GM23338 (cell line): ENCODE results near the gene MPP4.

ENCODE experiments used
- POLR2AphosphoS5 ChIP-seq: IDR thresholded peaks from 2 replicates; pipeline ENCODE4 v1.6.1; 2016; ENCODE audit warnings: antibody characterized with exemption, low read depth
- ZNF114 ChIP-seq: fragments of 250-450 bp; sonication (Bioruptor Pico); IDR thresholded peaks from 2 replicates; pipeline ENCODE4 v1.5.0; 2020; ENCODE audit warnings: mild to moderate bottlenecking, moderate library complexity
- TF ChIP-seq, protein P1 (sequence below), 2 experiments: fragments of 200-600 bp in 1 of 2; sonication (generic) in 1 of 2; conservative IDR thresholded peaks; 2 replicates each; pipeline versions ENCODE4 v1.5.1 to v1.6.1; 2016 to 2017; ENCODE audit warnings: antibody characterized with exemption in 2 of 2, low read depth in 2 of 2, mild to moderate bottlenecking in 2 of 2, moderate library complexity in 1 of 2
- TF ChIP-seq, protein P2 (sequence below): IDR thresholded peaks from one replicate; pipeline ENCODE4 v1.6.1; 2018; ENCODE audit warnings: antibody characterized with exemption; ENCODE audit not compliant: unreplicated experiment

- TF ChIP-seq, protein P1, sequence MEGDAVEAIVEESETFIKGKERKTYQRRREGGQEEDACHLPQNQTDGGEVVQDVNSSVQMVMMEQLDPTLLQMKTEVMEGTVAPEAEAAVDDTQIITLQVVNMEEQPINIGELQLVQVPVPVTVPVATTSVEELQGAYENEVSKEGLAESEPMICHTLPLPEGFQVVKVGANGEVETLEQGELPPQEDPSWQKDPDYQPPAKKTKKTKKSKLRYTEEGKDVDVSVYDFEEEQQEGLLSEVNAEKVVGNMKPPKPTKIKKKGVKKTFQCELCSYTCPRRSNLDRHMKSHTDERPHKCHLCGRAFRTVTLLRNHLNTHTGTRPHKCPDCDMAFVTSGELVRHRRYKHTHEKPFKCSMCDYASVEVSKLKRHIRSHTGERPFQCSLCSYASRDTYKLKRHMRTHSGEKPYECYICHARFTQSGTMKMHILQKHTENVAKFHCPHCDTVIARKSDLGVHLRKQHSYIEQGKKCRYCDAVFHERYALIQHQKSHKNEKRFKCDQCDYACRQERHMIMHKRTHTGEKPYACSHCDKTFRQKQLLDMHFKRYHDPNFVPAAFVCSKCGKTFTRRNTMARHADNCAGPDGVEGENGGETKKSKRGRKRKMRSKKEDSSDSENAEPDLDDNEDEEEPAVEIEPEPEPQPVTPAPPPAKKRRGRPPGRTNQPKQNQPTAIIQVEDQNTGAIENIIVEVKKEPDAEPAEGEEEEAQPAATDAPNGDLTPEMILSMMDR (conservative IDR thresholded peaks at IDR 0.05; ENCODE audit: low read depth in 2 of 2), result no peak
- TF ChIP-seq POLR2AphosphoS5 (no peak), ZNF114 (CRISPR knock-in tag) (no peak)
- TF ChIP-seq, protein P2, sequence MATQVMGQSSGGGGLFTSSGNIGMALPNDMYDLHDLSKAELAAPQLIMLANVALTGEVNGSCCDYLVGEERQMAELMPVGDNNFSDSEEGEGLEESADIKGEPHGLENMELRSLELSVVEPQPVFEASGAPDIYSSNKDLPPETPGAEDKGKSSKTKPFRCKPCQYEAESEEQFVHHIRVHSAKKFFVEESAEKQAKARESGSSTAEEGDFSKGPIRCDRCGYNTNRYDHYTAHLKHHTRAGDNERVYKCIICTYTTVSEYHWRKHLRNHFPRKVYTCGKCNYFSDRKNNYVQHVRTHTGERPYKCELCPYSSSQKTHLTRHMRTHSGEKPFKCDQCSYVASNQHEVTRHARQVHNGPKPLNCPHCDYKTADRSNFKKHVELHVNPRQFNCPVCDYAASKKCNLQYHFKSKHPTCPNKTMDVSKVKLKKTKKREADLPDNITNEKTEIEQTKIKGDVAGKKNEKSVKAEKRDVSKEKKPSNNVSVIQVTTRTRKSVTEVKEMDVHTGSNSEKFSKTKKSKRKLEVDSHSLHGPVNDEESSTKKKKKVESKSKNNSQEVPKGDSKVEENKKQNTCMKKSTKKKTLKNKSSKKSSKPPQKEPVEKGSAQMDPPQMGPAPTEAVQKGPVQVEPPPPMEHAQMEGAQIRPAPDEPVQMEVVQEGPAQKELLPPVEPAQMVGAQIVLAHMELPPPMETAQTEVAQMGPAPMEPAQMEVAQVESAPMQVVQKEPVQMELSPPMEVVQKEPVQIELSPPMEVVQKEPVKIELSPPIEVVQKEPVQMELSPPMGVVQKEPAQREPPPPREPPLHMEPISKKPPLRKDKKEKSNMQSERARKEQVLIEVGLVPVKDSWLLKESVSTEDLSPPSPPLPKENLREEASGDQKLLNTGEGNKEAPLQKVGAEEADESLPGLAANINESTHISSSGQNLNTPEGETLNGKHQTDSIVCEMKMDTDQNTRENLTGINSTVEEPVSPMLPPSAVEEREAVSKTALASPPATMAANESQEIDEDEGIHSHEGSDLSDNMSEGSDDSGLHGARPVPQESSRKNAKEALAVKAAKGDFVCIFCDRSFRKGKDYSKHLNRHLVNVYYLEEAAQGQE, result no peak
These were observed 11.3 kb upstream of the MPP4 start for GRCh38 chr2:201709747-201710146.
